Heart left ventricle (tissue), 16 donors: ENCODE results near the gene CD83. TPM values are rescaled to one million over a fixed set of nuclear protein-coding genes. Genes with fewer than 3 reads are reported as not detected.

ENCODE experiments used
- ATAC-seq, 4 donors: fragments of 200-7000 bp; cut with Tn5 transposase; one replicate each; pipeline ENCODE4 v1.9.1; 2020 to 2022; ENCODE audit warnings: moderate library complexity in 4 of 4, mild to moderate bottlenecking in 3 of 4, moderate number of reproducible peaks in 1 of 4
- DNase-seq, 5 donors: peaks; one replicate each; pipeline ENCODE4 v3.0.0-alpha.2; 2020
- H3K27ac ChIP-seq, 12 donors: fragments of 200-600 bp; sonication (generic) in 4 of 12; one replicate each; pipeline versions ENCODE4 v1.5.0 to v1.8.0; 2016 to 2022; ENCODE audit warnings: mild to moderate bottlenecking in 2 of 12
- H3K27me3 ChIP-seq, 9 donors: fragments of 200-600 bp; sonication (generic) in 2 of 9; one replicate each; pipeline versions ENCODE4 v1.5.1 to v1.8.0; 2016 to 2022; ENCODE audit warnings: mild to moderate bottlenecking in 3 of 9
- H3K36me3 ChIP-seq, 9 donors: fragments of 200-600 bp; sonication (generic) in 2 of 9; one replicate each; pipeline versions ENCODE4 v1.5.0 to v1.8.0; 2018 to 2022; ENCODE audit warnings: mild to moderate bottlenecking in 2 of 9
- H3K4me1 ChIP-seq, 12 donors: fragments of 200-600 bp; sonication (generic) in 4 of 12; one replicate each; pipeline versions ENCODE4 v1.5.0 to v1.8.0; 2016 to 2022; ENCODE audit warnings: mild to moderate bottlenecking in 3 of 12
- H3K4me3 ChIP-seq, 12 donors: fragments of 200-600 bp; sonication (generic) in 4 of 12; one replicate each; pipeline versions ENCODE4 v1.5.0 to v1.8.0; 2017 to 2022; ENCODE audit warnings: mild to moderate bottlenecking in 9 of 12, moderate library complexity in 4 of 12
- H3K9me3 ChIP-seq, 12 donors: fragments of 200-600 bp; sonication (generic) in 4 of 12; one replicate each; pipeline versions ENCODE4 v1.5.0 to v1.8.0; 2016 to 2022; ENCODE audit warnings: mild to moderate bottlenecking in 1 of 12
- POLR2A ChIP-seq, 2 donors: fragments of 450-650 bp; IDR thresholded peaks; one replicate each; pipeline ENCODE4 v1.6.1; 2017; ENCODE audit warnings: antibody characterized with exemption in 2 of 2, mild to moderate bottlenecking in 2 of 2, moderate library complexity in 2 of 2
- WGBS, 4 donors: extraction: QIAGEN DNeasy Blood & Tissue Kit in 2 of 4; methylation state at CpG; one replicate each; pipeline versions ENCODE4 v1.1.5 to v1.1.7; 2013 to 2018; 5-methylcytosine and 5-hydroxymethylcytosine counted together
- intact Hi-C, 10 donors: fragments of 100-400 bp; cut with DNase I; formaldehyde crosslinking; loops; one replicate each; pipeline versions ENCODE4 v1.11.1 to v1.14.2; 2022
- polyA plus RNA-seq, 2 donors: library from polyadenylated mRNA; stranded (reverse); fragments of 200-250 nt; gene quantifications; one replicate each; pipeline ENCODE4 v1.2.3, GENCODE V29; 2013
- total RNA-seq, 9 donors: library from RNA; depleted of rRNA in 2 of 9; stranded (reverse); fragments of >200 nt in 2 of 9; fragmentation: NEBNext Ultra II Directional in 3 of 9; extraction: Animal tissue kit (Norgen Biotek cat#: 25700) in 3 of 9; gene quantifications; one replicate each; pipeline versions ENCODE4 v1.1.0 to v1.2.4, GENCODE V29; 2016 to 2023
- TF ChIP-seq, protein P1 (sequence below), 12 donors: fragments of 200-600 bp; sonication (generic) in 4 of 12; IDR thresholded peaks; one replicate each; pipeline versions ENCODE4 v1.5.0 to v1.8.0; 2018 to 2022; ENCODE audit warnings: antibody characterized with exemption in 12 of 12, mild to moderate bottlenecking in 5 of 12
- donor health status: ischemic (EF 13 %, LVEDD 7.1; RV severe dilation, severe dysfunction).
- donor health status: healthy with polysubstance abuse.
- donor health status: DM: no; HTN: yes; CAD: no.
- donor health status: DM: no; HTN: no; CAD: no.
- donor health status: ischemic (EF 25% LVEDD 6.9; RV normal size, moderate dysfunction).
- donor health status: ischemic (EF 25% LVEDD 5.7; RV mildly dilated, moderate dysfunction).
- donor health status: healthy.
- donor health status: DM: yes; HTN: yes; CAD: no.
- donor health status: ischemic (EF 35%, LVEDD 5.7; RV mildly dilated, moderate dysfunction).
- donor health status: nonischemic (EF 11% LVEDD 7.7; RV severe dilation, severe dysfunction).
- donor health status: DM: yes; HTN: yes; CAD: no.
- donor health status: PGD.
- donor health status: ischemic (EF 29% LVEDD 5.4; RV normal size, mild dysfunction).
- donor health status: nonischemic (EF 23%, LVEDD 6.1; RV moderate dilation, normal function).

CD83 gene
- total and polyA plus RNA-seq, 11 donors, result 0.38 to 10.3 (median 1.9) TPM

DNA sequence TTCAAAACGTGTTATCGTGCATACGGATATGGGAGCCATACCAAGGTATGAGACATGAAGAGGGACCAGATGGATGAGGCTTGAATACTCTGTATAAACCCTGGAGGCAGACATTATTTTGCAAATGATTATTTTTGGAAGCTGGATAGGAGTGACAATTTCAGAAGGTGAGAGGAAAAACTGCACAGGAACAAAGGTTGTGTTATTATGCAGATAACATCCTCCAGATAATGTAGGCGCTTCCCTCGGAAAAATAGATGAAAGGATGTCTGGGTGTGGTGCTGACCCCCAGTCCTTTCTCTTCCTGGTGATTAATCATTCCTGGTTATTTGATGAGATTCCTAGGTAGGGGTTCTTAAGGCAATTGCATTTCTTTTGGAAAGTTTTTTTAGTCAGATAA is 36.4 kb upstream of the CD83 start:
- TF ChIP-seq, protein P1, sequence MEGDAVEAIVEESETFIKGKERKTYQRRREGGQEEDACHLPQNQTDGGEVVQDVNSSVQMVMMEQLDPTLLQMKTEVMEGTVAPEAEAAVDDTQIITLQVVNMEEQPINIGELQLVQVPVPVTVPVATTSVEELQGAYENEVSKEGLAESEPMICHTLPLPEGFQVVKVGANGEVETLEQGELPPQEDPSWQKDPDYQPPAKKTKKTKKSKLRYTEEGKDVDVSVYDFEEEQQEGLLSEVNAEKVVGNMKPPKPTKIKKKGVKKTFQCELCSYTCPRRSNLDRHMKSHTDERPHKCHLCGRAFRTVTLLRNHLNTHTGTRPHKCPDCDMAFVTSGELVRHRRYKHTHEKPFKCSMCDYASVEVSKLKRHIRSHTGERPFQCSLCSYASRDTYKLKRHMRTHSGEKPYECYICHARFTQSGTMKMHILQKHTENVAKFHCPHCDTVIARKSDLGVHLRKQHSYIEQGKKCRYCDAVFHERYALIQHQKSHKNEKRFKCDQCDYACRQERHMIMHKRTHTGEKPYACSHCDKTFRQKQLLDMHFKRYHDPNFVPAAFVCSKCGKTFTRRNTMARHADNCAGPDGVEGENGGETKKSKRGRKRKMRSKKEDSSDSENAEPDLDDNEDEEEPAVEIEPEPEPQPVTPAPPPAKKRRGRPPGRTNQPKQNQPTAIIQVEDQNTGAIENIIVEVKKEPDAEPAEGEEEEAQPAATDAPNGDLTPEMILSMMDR (IDR thresholded peaks at IDR 0.05), result no peak
- no peak for TF ChIP-seq POLR2A (IDR thresholded peaks at IDR 0.05)
- Histone ChIP-seq H3K4me3 (no peak overlapping the region), H3K27ac (no peak overlapping the region), H3K27me3 (no peaks in the 10 kb centered on the region), H3K4me1 (peaks cover 0 to 4% (median 0%) of the 10 kb centered on the region in 12 donors), H3K36me3 (no peaks in the 10 kb centered on the region), H3K9me3 (no peaks in the 10 kb centered on the region)
- intact Hi-C loops, result no loop called here
- no peak for DNase-seq
- ATAC-seq, result no peak
- WGBS, 4 donors, result 61 to 73% (median 69%) methylated on average over 5 of the region's 5 CpGs

- H3K4me3 ChIP-seq, result no peak overlapping the region
- TF ChIP-seq POLR2A (IDR thresholded peaks at IDR 0.05), result no peak
- TF ChIP-seq, protein P1 (IDR thresholded peaks at IDR 0.05), result no peak
- no peak for ATAC-seq
- H3K36me3 ChIP-seq, result no peaks in the 10 kb centered on the region
- peaks cover 0 to 4% (median 0%) of the 10 kb centered on the region in 12 donors for H3K4me1 ChIP-seq
- 74 to 82% (median 75%) methylated on average over 3 of the region's 3 CpGs for WGBS, 4 donors
- no peak overlapping the region for H3K27ac ChIP-seq
- intact Hi-C loops, result no loop called here
- H3K9me3 ChIP-seq, result no peaks in the 10 kb centered on the region
- no peaks in the 10 kb centered on the region for H3K27me3 ChIP-seq
- DNase-seq, result no peak
Measured at GRCh38 chr6:14082771-14083170, 34.8 kb upstream of the CD83 start.

GRCh38 chr6:14083262-14083661 is 34.3 kb upstream of the CD83 start:
- intact Hi-C loops, result no loop called here
- H3K36me3 ChIP-seq, result no peaks in the 10 kb centered on the region
- ATAC-seq (no peak), DNase-seq (no peak)
- no peak overlapping the region for H3K4me3 ChIP-seq
- H3K9me3 ChIP-seq, result no peaks in the 10 kb centered on the region
- H3K4me1 ChIP-seq, result peaks cover 0 to 4% (median 0%) of the 10 kb centered on the region in 12 donors
- 82 to 86% (median 85%) methylated on average over 3 of the region's 3 CpGs for WGBS, 4 donors
- H3K27me3 ChIP-seq, result no peaks in the 10 kb centered on the region
- no peak overlapping the region for H3K27ac ChIP-seq
- TF ChIP-seq, protein P1 (IDR thresholded peaks at IDR 0.05), result no peak
- TF ChIP-seq POLR2A (IDR thresholded peaks at IDR 0.05), result no peak

DNA sequence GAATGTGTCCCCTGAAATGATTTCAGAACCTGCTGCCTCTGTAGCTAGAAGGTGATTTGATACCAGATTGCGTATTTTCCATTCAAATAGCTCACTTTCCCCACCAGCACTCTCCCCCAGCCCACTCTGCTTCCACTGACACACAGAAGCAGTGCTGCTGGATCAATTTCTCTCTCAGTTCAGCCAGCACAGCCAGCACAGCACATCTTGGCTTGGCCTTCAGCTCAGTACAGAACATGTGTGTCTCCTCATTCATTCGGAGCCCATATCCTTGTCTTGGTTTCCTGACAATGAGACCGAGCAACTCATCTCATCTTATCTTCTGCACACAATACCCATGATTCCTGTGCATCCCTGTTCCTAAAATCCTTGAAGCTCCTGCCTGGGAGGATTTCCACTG is 33.8 kb upstream of the CD83 start:
- intact Hi-C loops, result no loop called here
- no peak for TF ChIP-seq POLR2A (IDR thresholded peaks at IDR 0.05)
- TF ChIP-seq, protein P1 (IDR thresholded peaks at IDR 0.05), result no peak
- H3K27ac ChIP-seq, result no peak overlapping the region
- no peaks in the 10 kb centered on the region for H3K36me3 ChIP-seq
- 56 to 72% (median 67%) methylated on average over 3 of the region's 3 CpGs for WGBS, 4 donors
- no peak overlapping the region for H3K4me3 ChIP-seq
- H3K9me3 ChIP-seq, result no peaks in the 10 kb centered on the region
- peaks cover 0 to 4% (median 0%) of the 10 kb centered on the region in 12 donors for H3K4me1 ChIP-seq
- DNase-seq (no peak), ATAC-seq (no peak)
- H3K27me3 ChIP-seq, result no peaks in the 10 kb centered on the region
